GM23248 (cell line): ENCODE data around the gene RER1. TPM values are rescaled to one million over a fixed set of nuclear protein-coding genes. Genes with fewer than 3 reads are reported as not detected.

Experiments used
- DNase-seq: peaks from one replicate; pipeline ENCODE4 v3.0.0-alpha.2; 2015
- H2AFZ ChIP-seq: fragments of 200-600 bp; sonication (generic); 2 replicates; pipeline ENCODE4 v1.6.1; 2016; ENCODE audit warnings: antibody characterized with exemption
- H3F3A ChIP-seq: fragments of 200-600 bp; sonication (generic); 2 replicates; pipeline ENCODE4 v1.6.1; 2016; ENCODE audit warnings: mild to moderate bottlenecking, antibody characterized with exemption, mixed run types; ENCODE audit not compliant: insufficient read depth
- H3K27ac ChIP-seq: fragments of 200-600 bp; sonication (generic); 2 replicates; pipeline ENCODE4 v1.5.1; 2016; ENCODE audit warnings: mild to moderate bottlenecking
- H3K27me3 ChIP-seq: fragments of 200-600 bp; sonication (generic); replicated peaks from 2 replicates; pipeline ENCODE4 v1.6.1; 2016; ENCODE audit warnings: mild to moderate bottlenecking; ENCODE audit not compliant: insufficient read depth
- H3K36me3 ChIP-seq: fragments of 200-600 bp; sonication (generic); 2 replicates; pipeline ENCODE4 v1.6.1; 2016; ENCODE audit warnings: low read depth, mild to moderate bottlenecking
- H3K4me1 ChIP-seq: fragments of 200-600 bp; sonication (generic); 2 replicates; pipeline ENCODE4 v1.6.1; 2016; ENCODE audit warnings: mild to moderate bottlenecking; ENCODE audit not compliant: insufficient read depth
- H3K4me2 ChIP-seq: fragments of 200-600 bp; sonication (generic); one replicate; pipeline ENCODE4 v1.6.1; 2016; ENCODE audit warnings: mild to moderate bottlenecking; ENCODE audit not compliant: unreplicated experiment
- H3K4me3 ChIP-seq: fragments of 200-600 bp; sonication (generic); 2 replicates; pipeline ENCODE4 v1.5.1; 2016; ENCODE audit warnings: mild to moderate bottlenecking
- H3K79me2 ChIP-seq: fragments of 200-600 bp; sonication (generic); 2 replicates; pipeline ENCODE4 v1.6.1; 2016; ENCODE audit warnings: mild to moderate bottlenecking; ENCODE audit not compliant: insufficient read depth
- H3K9ac ChIP-seq: fragments of 200-600 bp; sonication (generic); 2 replicates; pipeline ENCODE4 v1.6.1; 2016; ENCODE audit warnings: mild to moderate bottlenecking
- H3K9me2 ChIP-seq: fragments of 200-600 bp; sonication (generic); 2 replicates; pipeline ENCODE4 v1.6.1; 2016; ENCODE audit warnings: mixed run types, mild to moderate bottlenecking, moderate library complexity; ENCODE audit not compliant: insufficient read depth
- H3K9me3 ChIP-seq: fragments of 200-600 bp; sonication (generic); one replicate; pipeline ENCODE4 v1.6.1; 2017; ENCODE audit warnings: low read depth
- H4K20me1 ChIP-seq: fragments of 200-600 bp; sonication (generic); 2 replicates; pipeline ENCODE4 v1.6.0; 2016; ENCODE audit not compliant: insufficient read depth
- EZH2 ChIP-seq: fragments of 200-600 bp; sonication (generic); IDR thresholded peaks from 2 replicates; pipeline ENCODE4 v1.6.1; 2018; ENCODE audit warnings: antibody characterized with exemption, mild to moderate bottlenecking; ENCODE audit not compliant: insufficient read depth, poor library complexity, severe bottlenecking
- EZH2phosphoT487 ChIP-seq: fragments of 200-600 bp; sonication (generic); IDR thresholded peaks from 2 replicates; pipeline ENCODE4 v1.6.1; 2018; ENCODE audit warnings: antibody characterized with exemption, moderate library complexity, mild to moderate bottlenecking, low read depth; ENCODE audit not compliant: insufficient read depth
- WGBS, 2 experiments: methylation state at CpG; one replicate each; pipeline ENCODE4 v1.1.6; 2015 to 2017; ENCODE audit warnings: low lambda C conversion rate in 2 of 2, low coverage in 1 of 2; ENCODE audit errors: missing lambda C conversion rate in 2 of 2; 5-methylcytosine and 5-hydroxymethylcytosine counted together
- in situ Hi-C: fragments of 300-500 bp; cut with MboI; formaldehyde crosslinking; loops from 2 replicates; pipeline ENCODE4 v1.15.0; 2020
- polyA plus RNA-seq: library from polyadenylated mRNA; unstranded; fragments of >200 nt; fragmentation: Nextera tagmentation; extraction: Ambion mirVana; gene quantifications from 2 replicates; pipeline ENCODE4 v1.2.1, GENCODE V29; 2016
- total RNA-seq: library from RNA; depleted of rRNA; stranded (reverse); fragments of >200 nt; shearing (Covaris generic); gene quantifications from 2 replicates; pipeline ENCODE4 v1.2.3, GENCODE V29; 2014

RER1 gene
- total and polyA plus RNA-seq, 2 experiments from 2014 or later, result 135 to 331 TPM

DNA sequence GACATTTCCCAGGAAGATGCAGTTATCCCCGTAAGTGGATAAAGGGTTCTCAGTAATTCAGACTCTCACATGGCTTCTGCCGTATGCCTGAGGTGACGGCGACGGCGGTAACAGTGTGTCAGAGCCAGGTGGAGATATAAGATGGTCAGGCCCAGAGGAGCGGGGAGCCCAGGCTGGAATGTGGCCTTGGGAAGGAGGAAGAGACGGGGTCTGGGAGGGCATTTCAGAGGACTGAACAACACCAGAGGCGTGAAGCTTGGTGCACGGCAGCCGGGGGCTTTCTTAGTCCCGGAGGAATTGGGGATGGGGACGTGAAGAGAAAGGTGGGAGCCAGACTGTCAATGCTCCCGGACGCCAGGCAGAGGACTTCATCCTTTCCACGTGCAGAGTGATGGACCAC lies 1.0 kb downstream of the RER1 start:
- no peaks in the 10 kb centered on the region for H3F3A ChIP-seq
- no peaks in the 10 kb centered on the region for H3K9me3 ChIP-seq
- H2AFZ ChIP-seq, result no peak overlapping the region
- H3K36me3 ChIP-seq, result peaks cover under 1% of the 10 kb centered on the region; the same call in 1 of the 2 replicates
- H3K27ac ChIP-seq, result peak overlapping the region; percentile 39; the same call in 1 of the 2 replicates
- H3K4me3 ChIP-seq, result peak overlapping the region; percentile 85
- in situ Hi-C loops, result no loop called here
- peaks cover 74% of the 10 kb centered on the region for H3K79me2 ChIP-seq
- H3K4me1 ChIP-seq, result peaks cover 11% of the 10 kb centered on the region
- no peak for TF ChIP-seq EZH2
- no peak for TF ChIP-seq EZH2phosphoT487
- DNase-seq, result peak; percentile 35
- H3K4me2 ChIP-seq, result peak overlapping the region; percentile 98
- no peaks in the 10 kb centered on the region for H3K27me3 ChIP-seq
- peak overlapping the region; percentile 89 for H3K9ac ChIP-seq
- no peaks in the 10 kb centered on the region for H4K20me1 ChIP-seq
- no peaks in the 10 kb centered on the region for H3K9me2 ChIP-seq
- 27 to 34% methylated on average over 16 of the region's 16 CpGs for WGBS, 2 experiments

DNA sequence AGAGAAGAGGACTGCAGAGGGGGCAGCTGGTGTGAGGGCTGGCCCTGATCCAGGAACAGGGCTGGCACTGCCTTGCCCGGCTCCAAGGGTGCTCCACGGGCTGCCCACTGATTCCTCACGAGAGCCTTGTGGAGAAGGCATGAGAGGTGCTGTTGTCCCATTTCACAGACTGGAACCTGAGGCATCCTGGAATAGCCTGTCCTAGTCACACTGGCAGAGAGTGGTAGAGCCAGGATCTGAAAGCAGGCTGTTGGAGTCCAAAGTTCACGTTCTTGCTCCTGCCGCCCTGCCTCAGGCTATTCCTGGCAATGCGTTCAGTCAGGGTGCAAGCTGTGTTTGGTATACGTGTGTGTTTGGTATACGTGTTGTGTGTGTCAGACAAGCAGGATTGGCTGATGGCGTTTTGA lies 1.8 kb downstream of the RER1 start:
- Histone ChIP-seq H3F3A (no peaks in the 10 kb centered on the region), H3K79me2 (peaks cover 82% of the 10 kb centered on the region), H4K20me1 (no peaks in the 10 kb centered on the region), H3K36me3 (peaks cover 8% of the 10 kb centered on the region; the same call in 1 of the 2 replicates), H2AFZ (no peak overlapping the region), H3K4me3 (peak overlapping the region; percentile 85), H3K27ac (no peak overlapping the region), H3K9ac (peak overlapping the region; percentile 89), H3K4me2 (no peak overlapping the region), H3K4me1 (peaks cover 11% of the 10 kb centered on the region), H3K9me3 (no peaks in the 10 kb centered on the region), H3K9me2 (no peaks in the 10 kb centered on the region), H3K27me3 (no peaks in the 10 kb centered on the region)
- TF ChIP-seq EZH2, result no peak
- no peak for TF ChIP-seq EZH2phosphoT487
- in situ Hi-C loops, result no loop called here
- DNase-seq, result no peak
- 73 to 78% methylated on average over 9 of the region's 9 CpGs for WGBS, 2 experiments

DNA sequence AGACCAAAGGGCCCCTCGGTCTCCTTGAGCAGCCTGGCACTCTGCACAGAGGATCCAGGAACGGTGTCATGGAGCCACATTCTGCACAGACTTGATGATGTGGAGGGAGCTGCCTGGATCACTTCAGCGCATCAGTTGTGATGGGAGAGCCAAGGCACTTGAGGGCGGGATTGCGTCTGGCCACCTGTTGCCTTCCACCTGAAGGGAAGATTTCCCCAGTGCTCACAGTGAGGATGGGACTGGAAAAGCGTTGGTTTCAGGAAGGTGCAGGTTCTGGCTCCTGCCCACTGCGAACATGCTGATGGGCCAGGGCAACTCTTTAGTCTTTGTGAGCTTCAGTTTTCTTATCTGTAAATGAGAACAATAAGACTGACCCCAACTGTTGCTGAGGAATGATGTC lies 2.6 kb downstream of the RER1 start:
- H3K4me2 ChIP-seq, result no peak overlapping the region
- H3K9me2 ChIP-seq, result no peaks in the 10 kb centered on the region
- H3K27me3 ChIP-seq, result no peaks in the 10 kb centered on the region
- in situ Hi-C loops, result no loop called here
- H3K36me3 ChIP-seq, result peaks cover 11% of the 10 kb centered on the region; the same call in 1 of the 2 replicates
- no peaks in the 10 kb centered on the region for H4K20me1 ChIP-seq
- no peak overlapping the region for H3K27ac ChIP-seq
- TF ChIP-seq EZH2 (no peak), EZH2phosphoT487 (no peak)
- H3K9ac ChIP-seq, result peak overlapping the region; percentile 89
- H2AFZ ChIP-seq, result no peak overlapping the region
- H3K4me1 ChIP-seq, result peaks cover 11% of the 10 kb centered on the region
- H3K9me3 ChIP-seq, result no peaks in the 10 kb centered on the region
- peaks cover 6% of the 10 kb centered on the region for H3F3A ChIP-seq
- peaks cover 89% of the 10 kb centered on the region for H3K79me2 ChIP-seq
- 93 to 97% methylated on average over 7 of the region's 7 CpGs for WGBS, 2 experiments
- no peak overlapping the region for H3K4me3 ChIP-seq
- no peak for DNase-seq

DNA sequence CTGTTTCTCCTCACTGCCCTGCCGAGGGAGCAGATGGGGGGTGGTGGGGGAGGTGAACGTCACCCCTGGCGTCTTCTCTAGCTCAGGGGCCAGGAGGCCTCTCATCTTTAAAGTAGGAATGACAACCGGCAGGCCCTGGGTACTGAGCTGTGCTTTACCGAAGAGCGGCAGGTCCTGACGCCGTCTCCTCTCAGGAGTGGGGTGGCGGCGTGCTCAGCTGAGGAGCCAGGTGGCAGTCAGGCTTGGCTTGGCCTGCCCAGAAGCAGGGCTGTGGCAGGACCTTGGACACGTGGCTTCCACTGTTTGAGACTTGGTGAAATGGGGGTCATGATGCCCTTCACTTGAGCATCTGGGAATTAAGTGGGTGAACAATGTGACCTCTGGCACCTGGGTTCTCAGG lies 3.1 kb downstream of the RER1 start:
- in situ Hi-C loops, result no loop called here
- no peaks in the 10 kb centered on the region for H4K20me1 ChIP-seq

More for the DNA sequence above, 3.1 kb downstream of the RER1 start:
- H2AFZ ChIP-seq, result no peak overlapping the region
- peaks cover 92% of the 10 kb centered on the region for H3K79me2 ChIP-seq
- H3K9me2 ChIP-seq, result no peaks in the 10 kb centered on the region
- 77 to 80% methylated on average over 11 of the region's 11 CpGs for WGBS, 2 experiments
- H3K4me1 ChIP-seq, result peaks cover 11% of the 10 kb centered on the region
- H3K27me3 ChIP-seq, result no peaks in the 10 kb centered on the region
- peak overlapping the region; percentile 89; the same call in 1 of the 2 replicates for H3K9ac ChIP-seq
- DNase-seq, result no peak
- H3K4me2 ChIP-seq, result no peak overlapping the region
- H3K36me3 ChIP-seq, result peaks cover 16% of the 10 kb centered on the region; the same call in 1 of the 2 replicates
- TF ChIP-seq EZH2phosphoT487, result no peak
- TF ChIP-seq EZH2, result no peak
- H3K4me3 ChIP-seq, result no peak overlapping the region
- no peak overlapping the region for H3K27ac ChIP-seq
- H3K9me3 ChIP-seq, result no peaks in the 10 kb centered on the region
- H3F3A ChIP-seq, result peaks cover 10% of the 10 kb centered on the region
